NCI-H345 (cell line): Measurements from ENCODE around the gene RDH16.

ENCODE experiments used
- DNase-seq: peaks from one replicate; lab custom pipeline; 2025; lab: John Stamatoyannopoulos, UW

The RDH16 gene

GRCh38 chr12:56957229-56958052 lies at the start of gene RDH16:
RDH16 (minus strand) TSS chr12:56957608; CDS start chr12:56957462, 146 bp downstream.
- DNase-seq, result peak; percentile 27

GRCh38 chr12:57006809-57007475 lies 49.5 kb upstream of the RDH16 start:
- no peak for DNase-seq

GRCh38 chr12:57005980-57006808 lies 48.8 kb upstream of the RDH16 start, which contains the start of gene ZBTB39:
ZBTB39 (minus strand) TSS chr12:57006546; CDS start chr12:57004917, 1,629 bp downstream.
- DNase-seq, result peak; percentile 65

- no peak for DNase-seq
Measured at GRCh38 chr12:57004651-57005050, 47.2 kb upstream of the RDH16 start.

GRCh38 chr12:57003395-57003794 lies 46.0 kb upstream of the RDH16 start:
- DNase-seq, result no peak

GRCh38 chr12:57001448-57001906 lies 44.1 kb upstream of the RDH16 start:
- DNase-seq, result peak; percentile 31

- no peak for DNase-seq
Measured at GRCh38 chr12:57000393-57000792, 43.0 kb upstream of the RDH16 start.

- no peak for DNase-seq
Measured at GRCh38 chr12:56999456-56999855, 42.0 kb upstream of the RDH16 start.

GRCh38 chr12:56998981-56999380 lies 41.6 kb upstream of the RDH16 start:
- no peak for DNase-seq

GRCh38 chr12:56998316-56998715 lies 40.9 kb upstream of the RDH16 start:
- no peak for DNase-seq

GRCh38 chr12:56996793-56997545 lies 39.6 kb upstream of the RDH16 start:
- no peak for DNase-seq

- DNase-seq, result no peak
Measured at GRCh38 chr12:56995930-56996496, 38.6 kb upstream of the RDH16 start.

- no peak for DNase-seq
Measured at GRCh38 chr12:56995201-56995929, 38.0 kb upstream of the RDH16 start.

GRCh38 chr12:56994231-56994746 lies 36.9 kb upstream of the RDH16 start:
- no peak for DNase-seq

GRCh38 chr12:56993346-56993745 lies 35.9 kb upstream of the RDH16 start:
- DNase-seq, result no peak

- no peak for DNase-seq
Measured at GRCh38 chr12:56991319-56992246, 34.2 kb upstream of the RDH16 start.

GRCh38 chr12:56990648-56991318 lies 33.4 kb upstream of the RDH16 start:
- DNase-seq, result no peak

- DNase-seq, result no peak
Measured at GRCh38 chr12:56989861-56990610, 32.6 kb upstream of the RDH16 start.
